Upper lobe of left lung (tissue), 4 donors: ENCODE data around the gene FOXL1.

ENCODE experiments used
- POLR2A ChIP-seq, 4 donors: fragments of 450-650 bp; IDR thresholded peaks; one replicate each; pipeline ENCODE4 v1.5.1; 2016 to 2017; ENCODE audit warnings: antibody characterized with exemption in 4 of 4, mild to moderate bottlenecking in 2 of 4
- POLR2AphosphoS5 ChIP-seq, 2 donors: sonication (generic); formaldehyde crosslinking; IDR thresholded peaks; one replicate each; pipeline ENCODE4 v1.5.1; 2017; ENCODE audit warnings: antibody characterized with exemption in 2 of 2

GRCh38 chr16:86584726-86585721, 6.7 kb downstream of the FOXL1 start:
- TF ChIP-seq POLR2AphosphoS5 (IDR thresholded peaks at IDR 0.05), result no peak
- TF ChIP-seq POLR2A (IDR thresholded peaks at IDR 0.05), result no peak
